Neural cell (in vitro differentiated cells): ENCODE data around the gene DIS3L2. TPM values are rescaled to one million over a fixed set of nuclear protein-coding genes. Genes with fewer than 3 reads are reported as not detected.

ENCODE experiments used
- H2AFZ ChIP-seq: fragments of 200-600, 300-800 bp; sonication (generic), shearing (Covaris generic); 2 replicates; pipeline ENCODE4 v1.6.0; 2014; ENCODE audit warnings: low read depth, mild to moderate bottlenecking, antibody characterized with exemption, low read length, moderate library complexity
- H3F3A ChIP-seq: fragments of 200-600 bp; shearing (Covaris generic); 2 replicates; pipeline ENCODE4 v1.6.1; 2016; ENCODE audit warnings: mild to moderate bottlenecking, moderate library complexity, mixed read lengths, antibody characterized with exemption, low read length; ENCODE audit not compliant: insufficient read depth, poor library complexity, severe bottlenecking
- H3K27ac ChIP-seq: fragments of 200-600, 300-800 bp; sonication (generic), shearing (Covaris generic); 2 replicates; pipeline ENCODE4 v1.5.1; 2014; ENCODE audit warnings: mild to moderate bottlenecking, low read length, moderate library complexity
- H3K27me3 ChIP-seq: fragments of 300-800, 200-600 bp; sonication (generic), shearing (Covaris generic); 2 replicates; pipeline ENCODE4 v1.6.0; 2014; ENCODE audit warnings: mild to moderate bottlenecking, low read depth, low read length, moderate library complexity; ENCODE audit not compliant: insufficient read depth
- H3K36me3 ChIP-seq: fragments of 300-800, 200-600 bp; sonication (generic), shearing (Covaris generic); 2 replicates; pipeline ENCODE4 v1.5.1; 2014; ENCODE audit warnings: mild to moderate bottlenecking, antibody characterized with exemption, low read length, moderate library complexity; ENCODE audit not compliant: insufficient read depth
- H3K4me2 ChIP-seq: fragments of 300-800, 200-600 bp; sonication (generic), shearing (Covaris generic); 2 replicates; pipeline ENCODE4 v1.6.0; 2014; ENCODE audit warnings: mild to moderate bottlenecking, low read length
- H3K4me3 ChIP-seq: fragments of 300-800, 200-600 bp; sonication (generic), shearing (Covaris generic); 2 replicates; pipeline ENCODE4 v1.5.1; 2014; ENCODE audit warnings: mild to moderate bottlenecking, low read length, moderate library complexity
- H3K79me2 ChIP-seq: fragments of 200-600 bp; shearing (Covaris generic); replicated peaks from 2 replicates; pipeline ENCODE4 v1.6.0; 2014; ENCODE audit warnings: mild to moderate bottlenecking, low read length, moderate library complexity; ENCODE audit not compliant: insufficient read depth
- H3K9ac ChIP-seq: fragments of 300-800, 200-600 bp; sonication (generic), shearing (Covaris generic); 2 replicates; pipeline ENCODE4 v1.6.1; 2016; ENCODE audit warnings: mild to moderate bottlenecking, low read length, mixed read lengths
- H3K9me2 ChIP-seq: fragments of 200-600 bp; shearing (Covaris generic); 2 replicates; pipeline ENCODE4 v1.6.1; 2016; ENCODE audit warnings: mild to moderate bottlenecking, low read length, mixed read lengths; ENCODE audit not compliant: insufficient read depth
- H3K9me3 ChIP-seq: fragments of 200-600, 300-800 bp; sonication (generic), shearing (Covaris generic); 2 replicates; pipeline ENCODE4 v1.6.1; 2016; ENCODE audit warnings: mild to moderate bottlenecking, mixed run types, low read length, moderate library complexity, mixed read lengths
- H4K20me1 ChIP-seq: fragments of 200-600 bp; shearing (Covaris generic); 2 replicates; pipeline ENCODE4 v1.6.1; 2016; ENCODE audit warnings: mild to moderate bottlenecking, mixed run types; ENCODE audit not compliant: insufficient read depth
- EP300 ChIP-seq: fragments of 450-650 bp; conservative IDR thresholded peaks from 2 replicates; pipeline ENCODE4 v1.6.1; 2014; ENCODE audit warnings: antibody characterized with exemption, mild to moderate bottlenecking, moderate library complexity; ENCODE audit not compliant: poor library complexity, severe bottlenecking
- EZH2 ChIP-seq: fragments of 200-600, 300-800 bp; shearing (Covaris generic), sonication (generic); IDR thresholded peaks from 2 replicates; pipeline ENCODE4 v1.6.1; 2014; ENCODE audit warnings: antibody characterized with exemption, low read length, borderline replicate concordance, mild to moderate bottlenecking; ENCODE audit not compliant: insufficient read depth, poor library complexity, severe bottlenecking
- MXI1 ChIP-seq: fragments of 450-650 bp; conservative IDR thresholded peaks from 2 replicates; pipeline ENCODE4 v1.6.1; 2014; ENCODE audit warnings: antibody characterized with exemption, mild to moderate bottlenecking; ENCODE audit not compliant: poor library complexity, severe bottlenecking
- POLR2AphosphoS5 ChIP-seq: IDR thresholded peaks from 2 replicates; pipeline ENCODE4 v1.6.1; 2012
- RAD21 ChIP-seq: fragments of 450-650 bp; conservative IDR thresholded peaks from 2 replicates; pipeline ENCODE4 v1.6.1; 2014; ENCODE audit warnings: antibody characterized with exemption, mild to moderate bottlenecking, moderate library complexity
- SMC3 ChIP-seq: fragments of 450-650 bp; conservative IDR thresholded peaks from 2 replicates; pipeline ENCODE4 v1.6.1; 2014; ENCODE audit warnings: antibody characterized with exemption, mild to moderate bottlenecking, moderate library complexity; ENCODE audit not compliant: poor library complexity
- TAF1 ChIP-seq: IDR thresholded peaks from 2 replicates; pipeline ENCODE4 v1.6.1; 2012; ENCODE audit warnings: low read depth
- polyA plus RNA-seq: library from polyadenylated mRNA; depleted of rRNA; stranded (reverse); fragments of >200 nt; gene quantifications from 2 replicates; pipeline ENCODE4 v1.2.3, GENCODE V29; 2014
- TF ChIP-seq, protein P1 (sequence below): fragments of 450-650 bp; IDR thresholded peaks from 2 replicates; pipeline ENCODE4 v1.5.1; 2014; ENCODE audit warnings: antibody characterized with exemption, mild to moderate bottlenecking, moderate library complexity; ENCODE audit not compliant: poor library complexity, severe bottlenecking
- TF ChIP-seq, protein P2 (sequence below): IDR thresholded peaks from 2 replicates; pipeline ENCODE4 v1.6.1; 2012; ENCODE audit warnings: borderline replicate concordance

DIS3L2 gene
- polyA plus RNA-seq, 1 donor from 2014 or later: 20.0 TPM

DNA sequence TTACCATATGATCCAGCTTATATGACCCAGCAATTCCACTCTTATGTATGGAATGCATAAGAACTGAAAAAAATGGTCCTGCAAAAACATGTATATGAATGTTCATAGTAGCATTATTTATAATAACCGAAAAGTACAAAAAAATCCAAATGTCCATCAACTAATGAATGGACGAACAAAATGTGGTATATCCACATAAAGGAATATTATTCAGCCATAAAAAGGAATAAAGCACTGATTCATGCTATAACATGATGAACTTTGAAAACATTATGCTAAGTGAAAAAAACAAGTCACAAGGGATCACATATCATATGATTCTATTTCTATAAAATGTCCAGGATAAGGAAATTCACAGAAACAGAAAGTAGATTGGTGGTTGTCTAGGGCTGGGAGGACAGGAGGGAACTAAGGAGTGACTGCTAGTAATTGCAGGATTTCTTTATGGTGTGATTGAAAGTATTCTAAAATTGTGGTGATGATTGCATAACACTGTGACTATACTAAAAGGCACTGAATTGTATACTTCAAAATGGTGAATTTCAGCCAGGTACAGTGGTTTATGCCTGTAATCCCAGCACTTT lies 10.0 kb upstream of the DIS3L2 start:
- H2AFZ ChIP-seq: no peak overlapping the region
- no peak overlapping the region for H3K9ac ChIP-seq
- H3K9me2 ChIP-seq: no peaks in the 10 kb centered on the region
- H3K4me2 ChIP-seq: no peak overlapping the region
- no peaks in the 10 kb centered on the region for H3F3A ChIP-seq
- no peak overlapping the region for H3K4me3 ChIP-seq
- H4K20me1 ChIP-seq: no peaks in the 10 kb centered on the region
- H3K79me2 ChIP-seq: no peaks in the 10 kb centered on the region
- H3K27ac ChIP-seq: no peak overlapping the region
- H3K36me3 ChIP-seq: no peaks in the 10 kb centered on the region
- H3K27me3 ChIP-seq: no peaks in the 10 kb centered on the region
- no peak for TF ChIP-seq POLR2AphosphoS5
- TF ChIP-seq, protein P1, sequence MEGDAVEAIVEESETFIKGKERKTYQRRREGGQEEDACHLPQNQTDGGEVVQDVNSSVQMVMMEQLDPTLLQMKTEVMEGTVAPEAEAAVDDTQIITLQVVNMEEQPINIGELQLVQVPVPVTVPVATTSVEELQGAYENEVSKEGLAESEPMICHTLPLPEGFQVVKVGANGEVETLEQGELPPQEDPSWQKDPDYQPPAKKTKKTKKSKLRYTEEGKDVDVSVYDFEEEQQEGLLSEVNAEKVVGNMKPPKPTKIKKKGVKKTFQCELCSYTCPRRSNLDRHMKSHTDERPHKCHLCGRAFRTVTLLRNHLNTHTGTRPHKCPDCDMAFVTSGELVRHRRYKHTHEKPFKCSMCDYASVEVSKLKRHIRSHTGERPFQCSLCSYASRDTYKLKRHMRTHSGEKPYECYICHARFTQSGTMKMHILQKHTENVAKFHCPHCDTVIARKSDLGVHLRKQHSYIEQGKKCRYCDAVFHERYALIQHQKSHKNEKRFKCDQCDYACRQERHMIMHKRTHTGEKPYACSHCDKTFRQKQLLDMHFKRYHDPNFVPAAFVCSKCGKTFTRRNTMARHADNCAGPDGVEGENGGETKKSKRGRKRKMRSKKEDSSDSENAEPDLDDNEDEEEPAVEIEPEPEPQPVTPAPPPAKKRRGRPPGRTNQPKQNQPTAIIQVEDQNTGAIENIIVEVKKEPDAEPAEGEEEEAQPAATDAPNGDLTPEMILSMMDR: no peak
- TF ChIP-seq, protein P2, sequence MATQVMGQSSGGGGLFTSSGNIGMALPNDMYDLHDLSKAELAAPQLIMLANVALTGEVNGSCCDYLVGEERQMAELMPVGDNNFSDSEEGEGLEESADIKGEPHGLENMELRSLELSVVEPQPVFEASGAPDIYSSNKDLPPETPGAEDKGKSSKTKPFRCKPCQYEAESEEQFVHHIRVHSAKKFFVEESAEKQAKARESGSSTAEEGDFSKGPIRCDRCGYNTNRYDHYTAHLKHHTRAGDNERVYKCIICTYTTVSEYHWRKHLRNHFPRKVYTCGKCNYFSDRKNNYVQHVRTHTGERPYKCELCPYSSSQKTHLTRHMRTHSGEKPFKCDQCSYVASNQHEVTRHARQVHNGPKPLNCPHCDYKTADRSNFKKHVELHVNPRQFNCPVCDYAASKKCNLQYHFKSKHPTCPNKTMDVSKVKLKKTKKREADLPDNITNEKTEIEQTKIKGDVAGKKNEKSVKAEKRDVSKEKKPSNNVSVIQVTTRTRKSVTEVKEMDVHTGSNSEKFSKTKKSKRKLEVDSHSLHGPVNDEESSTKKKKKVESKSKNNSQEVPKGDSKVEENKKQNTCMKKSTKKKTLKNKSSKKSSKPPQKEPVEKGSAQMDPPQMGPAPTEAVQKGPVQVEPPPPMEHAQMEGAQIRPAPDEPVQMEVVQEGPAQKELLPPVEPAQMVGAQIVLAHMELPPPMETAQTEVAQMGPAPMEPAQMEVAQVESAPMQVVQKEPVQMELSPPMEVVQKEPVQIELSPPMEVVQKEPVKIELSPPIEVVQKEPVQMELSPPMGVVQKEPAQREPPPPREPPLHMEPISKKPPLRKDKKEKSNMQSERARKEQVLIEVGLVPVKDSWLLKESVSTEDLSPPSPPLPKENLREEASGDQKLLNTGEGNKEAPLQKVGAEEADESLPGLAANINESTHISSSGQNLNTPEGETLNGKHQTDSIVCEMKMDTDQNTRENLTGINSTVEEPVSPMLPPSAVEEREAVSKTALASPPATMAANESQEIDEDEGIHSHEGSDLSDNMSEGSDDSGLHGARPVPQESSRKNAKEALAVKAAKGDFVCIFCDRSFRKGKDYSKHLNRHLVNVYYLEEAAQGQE: no peak
- no peak for TF ChIP-seq EP300
- TF ChIP-seq MXI1: no peak
- TF ChIP-seq RAD21: no peak
- TF ChIP-seq EZH2: no peak
- no peak for TF ChIP-seq SMC3
- TF ChIP-seq TAF1: no peak
- no peaks in the 10 kb centered on the region for H3K9me3 ChIP-seq

DNA sequence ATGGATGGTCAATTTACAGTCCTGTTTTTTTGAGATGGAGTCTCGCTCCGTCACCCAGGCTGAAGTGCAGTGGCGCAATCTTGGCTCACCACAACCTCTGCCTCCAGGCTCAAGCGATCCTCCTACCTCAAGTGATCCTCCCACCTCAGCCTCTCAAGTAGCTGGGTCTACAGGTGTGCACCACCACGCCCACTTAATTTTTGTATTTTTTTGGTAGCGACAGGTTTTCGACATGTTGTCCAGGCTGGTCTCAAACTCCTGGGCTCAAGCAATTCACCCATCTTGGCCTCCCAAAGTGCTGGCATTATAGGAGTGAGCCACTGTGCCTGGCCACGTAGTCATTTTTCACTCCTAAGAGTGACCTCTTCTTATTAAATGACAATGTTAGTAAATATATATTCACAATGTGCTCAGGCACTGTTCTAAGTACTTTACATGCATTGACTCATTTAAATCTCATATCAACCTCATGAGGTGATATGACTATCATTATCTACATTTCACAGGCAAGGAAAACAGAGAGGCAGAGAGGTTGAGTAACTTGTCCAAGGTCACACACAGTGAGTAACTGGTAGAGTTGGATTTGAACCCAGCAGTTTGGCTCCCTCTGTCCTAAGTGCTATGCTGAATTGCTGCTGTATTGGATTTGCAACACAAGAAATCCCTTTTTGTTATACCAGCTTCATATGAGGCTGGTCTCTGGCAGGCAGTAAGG lies 5.6 kb upstream of the DIS3L2 start:
- TF ChIP-seq RAD21 (no peak), EZH2 (no peak), TAF1 (no peak), MXI1 (no peak), SMC3 (no peak), EP300 (no peak), POLR2AphosphoS5 (no peak)
- TF ChIP-seq, protein P1: no peak
- TF ChIP-seq, protein P2: no peak
- Histone ChIP-seq H3K9me2 (no peaks in the 10 kb centered on the region), H3K79me2 (no peaks in the 10 kb centered on the region), H3K36me3 (no peaks in the 10 kb centered on the region), H3K4me2 (no peak overlapping the region), H3K9ac (no peak overlapping the region), H3K9me3 (no peaks in the 10 kb centered on the region), H3K27me3 (no peaks in the 10 kb centered on the region), H3K27ac (no peak overlapping the region), H2AFZ (no peak overlapping the region), H3F3A (no peaks in the 10 kb centered on the region), H4K20me1 (no peaks in the 10 kb centered on the region), H3K4me3 (no peak overlapping the region)
